ENCODE data around the gene GLRA3. TPM values are rescaled to one million over a fixed set of nuclear protein-coding genes. Genes with fewer than 3 reads are reported as not detected.
"Not testable (repeated sequence)": the region's sequence is repeated elsewhere in the genome, so short reads cannot be mapped to it uniquely, and the experiment has no call there.

The GLRA3 gene
- total RNA-seq, 2 experiments from 2014 or later, result not detected

GRCh38 chr4:174805746-174806145, 23.3 kb downstream of the GLRA3 start:
- Mint-ChIP-seq H3K27me3 (no peaks in the 10 kb centered on the region), H3K36me3 (ENCODE audit: low read depth) (no peaks in the 10 kb centered on the region), H3K4me1 (ENCODE audit: low read depth) (no peaks in the 10 kb centered on the region), H3K9me3 (no peaks in the 10 kb centered on the region), H3K4me3 (no peak overlapping the region), H3K27ac (no peak overlapping the region)
- ChIA-PET CTCF (no interaction called here), POLR2A (no interaction called here)
- no peak for DNase-seq
- ATAC-seq, result no peak
- TF ChIP-seq CTCF (IDR thresholded peaks at IDR 0.05), result no peak
- intact Hi-C loops (cut with micrococcal nuclease), result no loop called here

- Mint-ChIP-seq H3K36me3 (ENCODE audit: low read depth) (no peaks in the 10 kb centered on the region), H3K4me1 (ENCODE audit: low read depth) (no peaks in the 10 kb centered on the region), H3K27me3 (no peaks in the 10 kb centered on the region), H3K9me3 (no peaks in the 10 kb centered on the region), H3K27ac (no peak overlapping the region), H3K4me3 (no peak overlapping the region)
- POLR2A ChIA-PET, result no interaction called here
- no peak for DNase-seq
- TF ChIP-seq CTCF (IDR thresholded peaks at IDR 0.05), result no peak
- no peak for ATAC-seq
- intact Hi-C loops (cut with micrococcal nuclease), result no loop called here
- CTCF ChIA-PET, result no interaction called here
Observed at GRCh38 chr4:174794543-174795094, 34.4 kb downstream of the GLRA3 start.

GRCh38 chr4:174789657-174790056, 39.4 kb downstream of the GLRA3 start:
- H3K27me3 Mint-ChIP-seq, result no peaks in the 10 kb centered on the region
- ChIA-PET POLR2A (no interaction called here), CTCF (no interaction called here)
- intact Hi-C loops (cut with micrococcal nuclease), result no loop called here
- DNase-seq, result no peak
- no peaks in the 10 kb centered on the region for H3K9me3 Mint-ChIP-seq
- no peak for ATAC-seq
- H3K27ac Mint-ChIP-seq, result no peak overlapping the region
- H3K4me1 Mint-ChIP-seq (ENCODE audit: low read depth), result no peaks in the 10 kb centered on the region
- no peaks in the 10 kb centered on the region for H3K36me3 Mint-ChIP-seq (ENCODE audit: low read depth)
- no peak for TF ChIP-seq CTCF (IDR thresholded peaks at IDR 0.05)
- H3K4me3 Mint-ChIP-seq, result no peak overlapping the region

GRCh38 chr4:174778274-174778986, 50.6 kb downstream of the GLRA3 start:
- DNase-seq; H3K27ac Mint-ChIP-seq; ATAC-seq; H3K9me3 Mint-ChIP-seq; POLR2A ChIA-PET; H3K4me3 Mint-ChIP-seq; CTCF ChIA-PET; H3K4me1 Mint-ChIP-seq (ENCODE audit: low read depth); H3K36me3 Mint-ChIP-seq (ENCODE audit: low read depth); intact Hi-C loops (cut with micrococcal nuclease); H3K27me3 Mint-ChIP-seq: not testable (repeated sequence)

- intact Hi-C loops (cut with micrococcal nuclease), result no loop called here
- ATAC-seq (no peak), DNase-seq (no peak)
- H3K36me3 Mint-ChIP-seq (ENCODE audit: low read depth), result no peaks in the 10 kb centered on the region
- ChIA-PET POLR2A (no interaction called here), CTCF (no interaction called here)
- no peaks in the 10 kb centered on the region for H3K27me3 Mint-ChIP-seq
- TF ChIP-seq CTCF (IDR thresholded peaks at IDR 0.05), result no peak
- H3K27ac Mint-ChIP-seq, result no peak overlapping the region
- no peak overlapping the region for H3K4me3 Mint-ChIP-seq
- H3K4me1 Mint-ChIP-seq (ENCODE audit: low read depth), result no peaks in the 10 kb centered on the region
- peaks cover 3% of the 10 kb centered on the region for H3K9me3 Mint-ChIP-seq
Observed at GRCh38 chr4:174775366-174775765, 53.7 kb downstream of the GLRA3 start.
